ENCODE data around the gene UBE2E1.

- no peak for TF ChIP-seq CTCF (IDR thresholded peaks at IDR 0.05)
- TF ChIP-seq POLR2A (IDR thresholded peaks at IDR 0.05): no peak
These were observed 3.5 kb downstream of the UBE2E1 start for GRCh38 chr3:23809294-23809693.
